ENCODE results near the gene CAMK4. TPM values are rescaled to one million over a fixed set of nuclear protein-coding genes. Genes with fewer than 3 reads are reported as not detected.

The CAMK4 gene
- total RNA-seq, 1 donor from 2014 or later = 3.8 TPM

DNA sequence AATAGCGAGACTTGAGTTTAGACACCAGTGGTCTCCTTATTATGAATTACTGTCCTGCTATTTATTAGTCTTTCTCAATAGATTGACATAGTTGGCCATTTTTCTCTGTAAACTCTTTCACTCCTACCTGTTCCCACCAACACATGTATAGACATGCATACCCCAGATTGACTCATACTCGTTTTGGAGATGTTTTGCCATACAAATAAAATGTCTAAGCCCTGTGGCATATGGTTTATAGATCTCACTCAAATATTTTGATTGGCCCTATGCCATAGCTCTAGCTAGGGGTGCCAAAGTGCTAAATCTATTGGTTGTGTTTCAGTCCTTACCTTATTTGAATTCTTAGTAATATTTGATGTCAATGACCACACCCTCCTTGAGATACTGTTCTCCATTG, 42.3 kb downstream of the CAMK4 start:
- H4K20me1 ChIP-seq (ENCODE audit: insufficient read depth, low read length) = no peaks in the 10 kb centered on the region
- H3K79me2 ChIP-seq (ENCODE audit: insufficient read depth, low read length) = no peaks in the 10 kb centered on the region

GRCh38 chr5:111268300-111268699, 44.1 kb downstream of the CAMK4 start:
- Mint-ChIP-seq H3K27me3 (ENCODE audit: low read depth, unreplicated experiment) (peaks cover 7% of the 10 kb centered on the region), H3K27ac (ENCODE audit: unreplicated experiment) (no peak overlapping the region), H3K36me3 (ENCODE audit: low read depth, unreplicated experiment) (no peaks in the 10 kb centered on the region), H3K4me3 (ENCODE audit: unreplicated experiment) (no peak overlapping the region), H3K9me3 (ENCODE audit: unreplicated experiment) (no peaks in the 10 kb centered on the region), H3K4me1 (ENCODE audit: low read depth, unreplicated experiment) (peaks cover 4% of the 10 kb centered on the region)
- no peak overlapping the region for H3K27ac ChIP-seq (ENCODE audit: low read depth, low read length)
- no peaks in the 10 kb centered on the region for H3K4me1 ChIP-seq (ENCODE audit: insufficient read depth, low read length)
- FAIRE-seq (no peak), DNase-seq (ENCODE audit: low read depth) (no peak)
- H3K79me2 ChIP-seq (ENCODE audit: insufficient read depth, low read length) = no peaks in the 10 kb centered on the region
- no peaks in the 10 kb centered on the region for H3K36me3 ChIP-seq (ENCODE audit: insufficient read depth, low read length)
- no peaks in the 10 kb centered on the region for H3K9me3 ChIP-seq (ENCODE audit: insufficient read depth, low read depth, low read length)
- H4K20me1 ChIP-seq (ENCODE audit: insufficient read depth, low read length) = no peaks in the 10 kb centered on the region
- no peak overlapping the region for H3K4me3 ChIP-seq (ENCODE audit: insufficient read depth, low read depth, low read length)
- H3K27me3 ChIP-seq (ENCODE audit: insufficient read depth, low read length) = no peaks in the 10 kb centered on the region
- TF ChIP-seq CTCF (IDR thresholded peaks at IDR 0.05; ENCODE audit: insufficient read depth, low read depth, low read length) = no peak
- no peak for TF ChIP-seq EZH2 (IDR thresholded peaks at IDR 0.05; ENCODE audit: insufficient read depth, low read length)
- no peak overlapping the region for H3K9ac ChIP-seq (ENCODE audit: low read length)
- H2AFZ ChIP-seq (ENCODE audit: low read depth, low read length) = no peak overlapping the region
- H3K4me2 ChIP-seq (ENCODE audit: low read length) = no peak overlapping the region

More for the DNA sequence above, 42.3 kb downstream of the CAMK4 start:
- H3K36me3 ChIP-seq (ENCODE audit: insufficient read depth, low read length) = no peaks in the 10 kb centered on the region
- no peak overlapping the region for H2AFZ ChIP-seq (ENCODE audit: low read depth, low read length)
- Mint-ChIP-seq H3K4me3 (ENCODE audit: unreplicated experiment) (no peak overlapping the region), H3K4me1 (ENCODE audit: low read depth, unreplicated experiment) (no peaks in the 10 kb centered on the region), H3K36me3 (ENCODE audit: low read depth, unreplicated experiment) (no peaks in the 10 kb centered on the region), H3K9me3 (ENCODE audit: unreplicated experiment) (no peaks in the 10 kb centered on the region), H3K27me3 (ENCODE audit: low read depth, unreplicated experiment) (peaks cover 7% of the 10 kb centered on the region), H3K27ac (ENCODE audit: unreplicated experiment) (no peak overlapping the region)
- H3K9ac ChIP-seq (ENCODE audit: low read length) = no peak overlapping the region
- TF ChIP-seq CTCF (IDR thresholded peaks at IDR 0.05; ENCODE audit: insufficient read depth, low read depth, low read length) (no peak), EZH2 (IDR thresholded peaks at IDR 0.05; ENCODE audit: insufficient read depth, low read length) (no peak)
- H3K27me3 ChIP-seq (ENCODE audit: insufficient read depth, low read length) = no peaks in the 10 kb centered on the region
- no peak overlapping the region for H3K4me3 ChIP-seq (ENCODE audit: insufficient read depth, low read depth, low read length)
- FAIRE-seq (no peak), DNase-seq (ENCODE audit: low read depth) (no peak)
- no peak overlapping the region for H3K4me2 ChIP-seq (ENCODE audit: low read length)
- H3K27ac ChIP-seq (ENCODE audit: low read depth, low read length) = no peak overlapping the region
- H3K4me1 ChIP-seq (ENCODE audit: insufficient read depth, low read length) = no peaks in the 10 kb centered on the region
- no peaks in the 10 kb centered on the region for H3K9me3 ChIP-seq (ENCODE audit: insufficient read depth, low read depth, low read length)

DNA sequence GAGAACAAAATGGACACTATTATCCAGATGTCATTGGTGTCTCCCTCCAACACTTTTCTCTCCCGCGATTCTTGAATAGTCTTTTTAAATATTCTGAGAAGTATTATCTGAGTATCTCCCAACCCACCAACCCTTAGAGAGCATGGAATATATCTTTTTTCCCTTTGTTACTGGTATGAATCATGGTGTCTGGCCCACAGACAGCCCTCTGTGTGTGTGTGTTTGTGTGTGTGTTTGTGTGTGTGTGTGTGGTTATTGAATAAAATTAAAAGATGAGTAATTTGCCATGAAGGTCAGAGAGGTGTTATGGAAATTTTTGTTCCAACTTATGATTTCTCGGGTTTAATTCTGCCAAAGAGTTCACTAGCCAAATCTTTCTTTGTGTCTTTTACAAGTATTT, 47.7 kb downstream of the CAMK4 start:
- H3K27ac Mint-ChIP-seq (ENCODE audit: unreplicated experiment) = no peak overlapping the region
- no peaks in the 10 kb centered on the region for H3K79me2 ChIP-seq (ENCODE audit: insufficient read depth, low read length)
- H3K9me3 ChIP-seq (ENCODE audit: insufficient read depth, low read depth, low read length) = no peaks in the 10 kb centered on the region
- H3K9me3 Mint-ChIP-seq (ENCODE audit: unreplicated experiment) = no peaks in the 10 kb centered on the region
- DNase-seq (ENCODE audit: low read depth) (peak; percentile 63), FAIRE-seq (no peak)
- H3K27me3 Mint-ChIP-seq (ENCODE audit: low read depth, unreplicated experiment) = peaks cover 7% of the 10 kb centered on the region
- no peak overlapping the region for H3K9ac ChIP-seq (ENCODE audit: low read length)
- peaks cover 4% of the 10 kb centered on the region for H3K4me1 Mint-ChIP-seq (ENCODE audit: low read depth, unreplicated experiment)
- H3K4me3 Mint-ChIP-seq (ENCODE audit: unreplicated experiment) = no peak overlapping the region
- no peaks in the 10 kb centered on the region for H3K27me3 ChIP-seq (ENCODE audit: insufficient read depth, low read length)
- H4K20me1 ChIP-seq (ENCODE audit: insufficient read depth, low read length) = no peaks in the 10 kb centered on the region
- no peak overlapping the region for H3K27ac ChIP-seq (ENCODE audit: low read depth, low read length)
- TF ChIP-seq CTCF (IDR thresholded peaks at IDR 0.05; ENCODE audit: insufficient read depth, low read depth, low read length) (no peak), EZH2 (IDR thresholded peaks at IDR 0.05; ENCODE audit: insufficient read depth, low read length) (no peak)
- no peak overlapping the region for H2AFZ ChIP-seq (ENCODE audit: low read depth, low read length)
- H3K36me3 Mint-ChIP-seq (ENCODE audit: low read depth, unreplicated experiment) = no peaks in the 10 kb centered on the region
- H3K4me1 ChIP-seq (ENCODE audit: insufficient read depth, low read length) = no peaks in the 10 kb centered on the region
- H3K4me2 ChIP-seq (ENCODE audit: low read length) = no peak overlapping the region
- H3K36me3 ChIP-seq (ENCODE audit: insufficient read depth, low read length) = no peaks in the 10 kb centered on the region
- no peak overlapping the region for H3K4me3 ChIP-seq (ENCODE audit: insufficient read depth, low read depth, low read length)
